Stimulated activated CD8-positive, alpha-beta memory T cell treated with anti-CD3 and anti-CD28 coated beads, Interleukin-12 subunit alpha, Interleukin-12 subunit beta, amount 100 ng/mL, for 4 hours (primary cell): ENCODE data around the gene DDB1.

ENCODE experiments used
- DNase-seq: peaks from one replicate; pipeline ENCODE4 v3.0.0-alpha.2; 2020; ENCODE audit warnings: low read depth

The DDB1 gene

GRCh38 chr11:61332797-61333549 is at the start of gene DDB1, which contains the start of gene TKFC:
DDB1 (minus strand) TSS chr11:61333105; CDS start chr11:61332968, 137 bp downstream.
TKFC (plus strand) TSS chr11:61333228; CDS start chr11:61334729, 1,501 bp downstream.
- peak; percentile 97 for DNase-seq

GRCh38 chr11:61380884-61381283 is 48.0 kb upstream of the DDB1 start:
- DNase-seq: no peak

- no peak for DNase-seq
Observed at GRCh38 chr11:61378713-61379313, 45.9 kb upstream of the DDB1 start.

- no peak for DNase-seq
Observed at GRCh38 chr11:61377461-61378160, 44.7 kb upstream of the DDB1 start.

- no peak for DNase-seq
Observed at GRCh38 chr11:61375761-61376108, 42.8 kb upstream of the DDB1 start.

DNA sequence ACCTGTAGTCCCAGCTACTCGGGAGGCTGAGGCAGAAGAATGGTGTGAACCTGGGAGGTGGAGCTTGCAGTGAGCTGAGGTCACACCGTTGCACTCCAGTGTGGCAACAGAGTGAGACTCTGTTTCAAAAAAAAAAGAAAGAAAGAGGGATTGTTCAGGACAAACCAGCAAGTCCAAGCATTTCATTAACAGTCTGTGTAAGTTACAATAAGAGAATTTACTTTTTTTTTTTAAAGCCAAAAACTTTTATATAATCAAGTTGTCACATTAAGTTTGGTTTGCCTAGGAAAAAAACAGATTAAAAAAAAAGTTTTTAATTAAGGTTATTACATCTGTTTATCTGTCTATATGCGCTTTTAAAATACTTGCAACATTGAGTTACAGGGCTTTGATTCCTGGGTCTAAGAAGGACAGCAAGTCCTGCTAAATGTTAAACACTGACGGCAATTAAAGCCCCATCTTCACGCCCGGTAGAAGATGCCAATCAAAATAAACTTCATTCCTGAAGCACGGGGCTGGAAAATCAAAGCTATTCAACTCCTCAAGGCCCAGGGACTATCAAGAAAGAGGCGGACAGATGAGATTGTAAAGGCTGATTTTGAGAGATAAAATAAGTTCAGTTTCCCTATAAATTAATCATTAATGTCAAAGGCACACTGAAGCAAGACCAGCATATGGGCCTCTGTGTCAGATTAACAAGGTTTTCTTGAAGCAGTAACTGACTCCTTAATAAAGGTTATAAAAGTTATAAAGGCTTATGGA is 39.9 kb upstream of the DDB1 start:
- no peak for DNase-seq

GRCh38 chr11:61370349-61371005 is 37.6 kb upstream of the DDB1 start:
- no peak for DNase-seq

DNA sequence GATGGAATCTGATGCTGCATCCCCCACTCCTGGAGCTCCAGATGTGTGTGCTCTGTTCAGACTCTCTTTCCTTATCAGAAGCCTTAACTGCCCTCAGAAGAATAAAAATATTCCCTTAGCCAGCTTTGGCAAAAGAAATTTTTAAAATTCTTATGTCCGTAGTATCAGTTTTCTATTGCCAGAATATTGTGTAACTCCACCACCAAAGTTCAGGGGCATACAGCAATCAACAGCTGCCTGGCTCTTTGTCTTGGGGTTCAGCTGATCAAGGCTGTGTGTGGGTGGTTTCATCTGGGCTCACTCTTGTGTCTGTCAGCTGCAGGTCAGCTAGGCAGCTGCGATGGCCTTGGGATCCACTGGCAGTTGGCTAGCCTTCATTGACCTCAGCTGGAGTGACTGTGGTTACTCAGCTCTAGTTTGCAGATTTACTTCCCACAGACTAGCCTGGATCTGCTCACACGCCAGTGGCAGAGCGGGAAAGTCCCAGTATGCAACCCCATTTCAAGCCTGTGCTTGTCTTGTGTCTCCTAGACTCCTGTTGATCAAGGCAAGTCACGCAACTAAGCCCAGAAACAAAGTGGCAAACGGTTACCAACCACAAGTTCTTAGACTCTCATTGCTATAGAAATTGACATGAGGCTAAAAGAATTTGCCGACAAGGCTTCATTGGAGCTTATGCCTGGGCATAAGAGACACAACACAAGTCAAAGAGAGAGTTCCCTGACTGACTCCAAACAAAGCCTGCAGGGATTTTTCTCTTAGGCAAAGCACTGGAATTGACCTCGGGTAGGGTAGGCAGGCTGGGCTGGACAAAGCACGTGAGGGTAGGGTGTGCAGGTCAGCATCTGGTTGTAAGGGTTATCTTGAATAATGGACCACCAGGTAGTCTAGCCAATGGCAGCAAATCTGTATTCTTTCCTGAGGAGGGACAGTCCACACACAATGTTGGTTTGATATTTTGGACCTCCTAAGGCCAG is 36.8 kb upstream of the DDB1 start:
- no peak for DNase-seq

- DNase-seq: no peak
Observed at GRCh38 chr11:61368646-61369045, 35.7 kb upstream of the DDB1 start.

GRCh38 chr11:61367406-61367805 is 34.5 kb upstream of the DDB1 start:
- no peak for DNase-seq

GRCh38 chr11:61364012-61364675 is 31.2 kb upstream of the DDB1 start:
- no peak for DNase-seq

DNA sequence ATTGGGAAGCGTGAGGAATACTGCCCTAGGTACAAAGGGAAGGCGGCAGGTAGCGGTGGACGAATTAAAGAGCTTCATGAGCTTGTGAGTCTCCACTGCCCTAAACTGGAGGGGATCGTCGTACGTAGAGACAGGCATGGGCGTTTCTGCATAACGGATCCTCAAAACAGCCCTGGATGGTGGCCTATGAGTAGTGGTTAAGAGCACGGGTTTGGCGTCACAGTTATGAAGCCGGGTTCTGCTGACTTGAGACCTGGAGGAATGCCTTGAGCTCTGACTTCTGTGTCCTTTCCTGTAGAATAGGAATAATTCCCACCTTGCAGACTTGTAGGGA is 29.6 kb upstream of the DDB1 start:
- DNase-seq: no peak

- DNase-seq: peak; percentile 76
Observed at GRCh38 chr11:61361741-61362541, 29.0 kb upstream of the DDB1 start, which contains the start of the genes CYB561A3 and TMEM138. CYB561A3 (minus strand) TSS chr11:61361882; CDS start chr11:61356713, 5,169 bp downstream. TMEM138 (plus strand) TSS chr11:61362374; CDS start chr11:61364391, 2,017 bp downstream.

DNA sequence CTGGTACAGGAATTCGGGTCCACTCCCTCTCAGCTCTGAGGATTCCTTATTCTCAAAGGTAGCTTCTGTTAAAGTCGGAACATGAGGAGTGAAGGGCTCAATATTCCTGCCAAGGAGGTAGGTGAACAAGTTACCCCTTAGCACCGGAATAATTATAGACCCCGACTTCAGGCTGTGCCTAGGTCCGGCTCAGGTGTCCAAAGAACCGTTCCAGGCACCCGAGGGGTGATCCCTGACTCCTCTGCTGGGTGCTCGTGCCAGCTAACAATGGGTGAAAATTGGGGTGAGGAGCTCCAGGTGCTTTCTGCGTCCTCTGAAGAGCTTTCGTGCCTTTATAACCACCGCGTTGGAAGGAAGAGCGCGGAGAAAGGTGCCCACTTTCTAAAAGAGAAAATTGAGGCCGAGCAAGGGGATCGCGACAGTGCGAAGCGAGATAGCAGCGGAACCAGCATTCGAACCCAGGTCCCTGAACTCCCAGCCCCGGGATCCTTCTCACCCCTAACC is 28.4 kb upstream of the DDB1 start:
- DNase-seq: no peak

GRCh38 chr11:61359516-61359915 is 26.6 kb upstream of the DDB1 start:
- no peak for DNase-seq

GRCh38 chr11:61358566-61358965 is 25.7 kb upstream of the DDB1 start:
- DNase-seq: no peak

- no peak for DNase-seq
Observed at GRCh38 chr11:61357894-61358239, 25.0 kb upstream of the DDB1 start.

GRCh38 chr11:61357233-61357893 is 24.5 kb upstream of the DDB1 start:
- no peak for DNase-seq
